ENCODE results near the gene DST.

DNA sequence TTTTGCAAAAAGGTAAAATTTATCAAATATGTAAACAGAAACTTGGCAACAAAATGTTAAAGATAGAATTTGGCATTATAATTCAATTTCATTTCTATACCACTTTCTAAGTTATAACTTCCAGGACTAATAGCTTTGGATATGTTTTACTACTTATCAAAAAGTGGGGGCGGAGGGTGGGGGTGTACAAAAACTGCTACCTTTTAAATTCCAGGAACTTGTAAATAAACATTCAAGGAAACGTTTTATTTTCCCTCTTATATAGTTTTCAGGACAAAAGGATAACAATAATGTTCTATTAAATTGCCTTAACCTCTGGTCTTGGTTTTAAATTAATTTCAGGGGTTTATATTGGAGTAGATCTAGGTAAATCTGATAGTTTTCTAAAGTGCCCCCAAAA is 103.8 kb downstream of the DST start:
- TF ChIP-seq CTCF (IDR thresholded peaks at IDR 0.05) (no peak), EZH2phosphoT487 (IDR thresholded peaks at IDR 0.05) (no peak), EZH2 (IDR thresholded peaks at IDR 0.05) (no peak)
